Measurements from ENCODE around the gene STMN3. TPM values are rescaled to one million over a fixed set of nuclear protein-coding genes. Genes with fewer than 3 reads are reported as not detected.

Gene STMN3
- total RNA-seq, 1 donor from 2014 or later, result 112 TPM

GRCh38 chr20:63698739-63699465 lies 45.7 kb upstream of the STMN3 start:
- peak overlapping the region; percentile 75 for H3K4me3 ChIP-seq (ENCODE audit: low read depth, low read length)
- no peak for TF ChIP-seq CTCF (conservative IDR thresholded peaks at IDR 0.05; ENCODE audit: low read depth, low read length)
- DNase-seq (ENCODE audit: low read depth), result no peak

GRCh38 chr20:63697868-63698545 lies 44.8 kb upstream of the STMN3 start:
- DNase-seq (ENCODE audit: low read depth), result no peak
- TF ChIP-seq CTCF (conservative IDR thresholded peaks at IDR 0.05; ENCODE audit: low read depth, low read length), result no peak
- H3K4me3 ChIP-seq (ENCODE audit: low read depth, low read length), result peak overlapping the region; percentile 75

- DNase-seq (ENCODE audit: low read depth), result no peak
- TF ChIP-seq CTCF (conservative IDR thresholded peaks at IDR 0.05; ENCODE audit: low read depth, low read length), result peak; percentile 19
- H3K4me3 ChIP-seq (ENCODE audit: low read depth, low read length), result peak overlapping the region; percentile 75
Measured at GRCh38 chr20:63697357-63697867, 44.2 kb upstream of the STMN3 start.

GRCh38 chr20:63696628-63697356 lies 43.6 kb upstream of the STMN3 start, which contains the start of gene TNFRSF6B:
Gene TNFRSF6B, plus strand, starts transcription at chr20:63696652. Its CDS starts 116 bp downstream, at chr20:63696768.
- TF ChIP-seq CTCF (conservative IDR thresholded peaks at IDR 0.05; ENCODE audit: low read depth, low read length), result no peak
- H3K4me3 ChIP-seq (ENCODE audit: low read depth, low read length), result peak within 1 kb of the TSS; percentile 75
- no peak for DNase-seq (ENCODE audit: low read depth)

GRCh38 chr20:63696306-63696627 lies 43.0 kb upstream of the STMN3 start:
- TF ChIP-seq CTCF (conservative IDR thresholded peaks at IDR 0.05; ENCODE audit: low read depth, low read length), result no peak
- peak overlapping the region; percentile 75 for H3K4me3 ChIP-seq (ENCODE audit: low read depth, low read length)
- DNase-seq (ENCODE audit: low read depth), result no peak

DNA sequence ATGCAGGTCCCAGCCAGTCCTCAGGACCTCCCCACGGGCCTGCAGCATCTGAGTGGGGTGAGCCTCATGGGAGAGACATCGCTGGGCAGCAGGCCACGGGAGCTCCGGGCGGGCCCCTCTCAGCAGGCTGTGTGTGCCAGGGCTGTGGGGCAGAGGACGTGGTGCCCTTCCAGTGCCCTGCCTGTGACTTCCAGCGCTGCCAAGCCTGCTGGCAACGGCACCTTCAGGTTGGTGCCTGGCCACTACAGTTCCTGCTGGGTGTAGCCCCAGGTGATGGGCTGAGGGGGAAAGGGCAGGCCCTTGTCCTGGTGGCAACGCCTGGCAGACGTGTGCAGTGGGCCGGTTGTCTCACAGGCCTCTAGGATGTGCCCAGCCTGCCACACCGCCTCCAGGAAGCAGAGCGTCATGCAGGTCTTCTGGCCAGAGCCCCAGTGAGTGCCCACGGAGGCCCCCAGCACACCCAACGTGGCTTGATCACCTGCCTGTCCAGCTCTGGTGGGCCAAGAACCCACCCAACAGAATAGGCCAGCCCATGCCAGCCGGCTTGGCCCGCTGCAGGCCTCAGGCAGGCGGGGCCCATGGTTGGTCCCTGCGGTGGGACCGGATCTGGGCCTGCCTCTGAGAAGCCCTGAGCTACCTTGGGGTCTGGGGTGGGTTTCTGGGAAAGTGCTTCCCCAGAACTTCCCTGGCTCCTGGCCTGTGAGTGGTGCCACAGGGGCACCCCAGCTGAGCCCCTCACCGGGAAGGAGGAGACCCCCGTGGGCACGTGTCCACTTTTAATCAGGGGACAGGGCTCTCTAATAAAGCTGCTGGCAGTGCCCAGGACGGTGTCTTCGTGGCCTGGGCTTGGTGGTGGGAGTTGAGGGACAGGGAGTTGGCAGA lies 42.4 kb upstream of the STMN3 start:
- TF ChIP-seq CTCF (conservative IDR thresholded peaks at IDR 0.05; ENCODE audit: low read depth, low read length), result no peak
- peak overlapping the region; percentile 75 for H3K4me3 ChIP-seq (ENCODE audit: low read depth, low read length)
- DNase-seq (ENCODE audit: low read depth), result no peak
